Pancreas (tissue), 10 donors: ENCODE measurements around the gene SDHB. TPM values are rescaled to one million over a fixed set of nuclear protein-coding genes. Genes with fewer than 3 reads are reported as not detected.

Experiments
- ATAC-seq, 4 donors: fragments of 200-7000 bp; cut with Tn5 transposase; one replicate each; pipeline versions ENCODE4 v1.8.0 to v1.9.1; 2020; ENCODE audit warnings: mild to moderate bottlenecking in 4 of 4, moderate library complexity in 4 of 4
- DNase-seq, 6 donors: peaks; one replicate each; pipeline ENCODE4 v3.0.0-alpha.2; 2020
- FAIRE-seq: peaks from 2 replicates; lab custom pipeline; 2012; peaks lifted over from hg19 to GRCh38; lab: Jason Lieb, UNC
- H3K27ac ChIP-seq, 4 donors: fragments of 200-600 bp; sonication (generic); 1 replicate in 3 of 4; 2 replicates in 1 of 4; pipeline versions ENCODE4 v1.5.0 to v1.8.0; 2020
- H3K27me3 ChIP-seq, 4 donors: fragments of 200-600 bp; one replicate each; pipeline ENCODE4 v1.8.0; 2021
- H3K36me3 ChIP-seq, 3 donors: fragments of 200-600 bp; sonication (generic) in 1 of 3; one replicate each; pipeline versions ENCODE4 v1.5.0 to v1.8.0; 2020 to 2021
- H3K4me1 ChIP-seq, 3 donors: fragments of 200-600 bp; one replicate each; pipeline ENCODE4 v1.8.0; 2021
- H3K4me3 ChIP-seq, 4 donors: fragments of 200-600 bp; sonication (generic) in 2 of 4; one replicate each; pipeline versions ENCODE4 v1.5.0 to v1.8.0; 2020 to 2021
- H3K9me3 ChIP-seq, 4 donors: fragments of 200-600 bp; one replicate each; pipeline ENCODE4 v1.8.0; 2021
- WGBS, 2 donors: extraction: QIAGEN DNeasy Blood & Tissue Kit; methylation state at CpG; one replicate each; pipeline ENCODE4 v1.1.7; 2013; 5-methylcytosine and 5-hydroxymethylcytosine counted together
- intact Hi-C, 3 donors: fragments of 100-400 bp; cut with DNase I; formaldehyde crosslinking; loops; one replicate each; pipeline versions ENCODE4 v1.11.1 to v1.14.2; 2022
- polyA plus RNA-seq, 2 donors: library from polyadenylated mRNA; stranded (reverse); fragments of 200-250 nt; gene quantifications; one replicate each; pipeline ENCODE4 v1.2.3, GENCODE V29; 2013
- total RNA-seq, 6 donors: library from RNA; stranded (reverse); fragmentation: NEBNext Ultra II Directional in 4 of 6; extraction: Animal tissue kit (Norgen Biotek cat#: 25700) in 4 of 6; gene quantifications; one replicate each; pipeline versions ENCODE4 v1.2.1 to v1.2.4, GENCODE V29; 2021 to 2023
- TF ChIP-seq, protein P1 (sequence below), 4 donors: fragments of 200-600 bp; sonication (generic) in 3 of 4; IDR thresholded peaks; one replicate each; pipeline versions ENCODE4 v1.5.0 to v1.8.0; 2021; ENCODE audit warnings: antibody characterized with exemption in 4 of 4
- donor health status: healthy with polysubstance abuse.
- donor health status: DM: no; HTN: no; CAD: no; lungs with moderate emphysema.
- donor health status: DM: no; HTN: no; CAD: no.
- donor health status: control.
- donor health status: control.
- donor health status: Bipolar disorder and iron deficiency.
- donor health status: DM: yes; HTN: yes; CAD: no.
- donor health status: DM: no; HTN: no; CAD: no.
- donor health status: DM: no; HTN: no; CAD: no.
- donor health status: DM: yes; HTN: yes; CAD: no.

SDHB gene
- total and polyA plus RNA-seq, 8 donors = 28.5 to 50.8 (median 44.7) TPM

DNA sequence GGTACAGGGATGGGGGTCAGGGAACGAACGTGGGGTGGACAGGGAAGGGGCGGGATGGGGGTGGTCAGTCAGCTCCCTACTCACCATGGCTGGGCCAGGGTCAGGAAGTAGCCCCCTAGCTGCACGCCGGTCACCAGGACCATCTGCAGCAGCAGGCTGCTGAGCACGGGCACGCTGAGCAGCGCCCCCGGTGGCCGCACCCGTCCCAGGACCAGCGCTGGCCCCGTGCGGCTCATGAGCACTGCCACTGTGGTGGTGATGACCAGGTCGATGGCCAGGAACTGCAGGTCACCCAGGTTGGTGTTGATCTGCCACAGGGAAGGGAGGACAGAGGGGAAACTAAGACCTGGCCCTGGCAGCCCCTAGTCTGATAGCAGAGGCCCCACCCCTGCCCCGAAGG is 66.9 kb downstream of the SDHB start:
- Histone ChIP-seq H3K27me3 (no peaks in the 10 kb centered on the region), H3K27ac (no peak overlapping the region), H3K9me3 (no peaks in the 10 kb centered on the region), H3K4me1 (no peaks in the 10 kb centered on the region), H3K36me3 (peaks cover 0 to 25% (median 5%) of the 10 kb centered on the region in 3 donors), H3K4me3 (no peak overlapping the region)
- WGBS, 2 donors = 80 to 85% methylated on average over 12 to 16 of the region's 16 CpGs
- DNase-seq (peak in 1 of 6 donors; percentile 55), ATAC-seq (peak in 1 of 4 donors; percentile 14), FAIRE-seq (no peak)
- TF ChIP-seq, protein P1, sequence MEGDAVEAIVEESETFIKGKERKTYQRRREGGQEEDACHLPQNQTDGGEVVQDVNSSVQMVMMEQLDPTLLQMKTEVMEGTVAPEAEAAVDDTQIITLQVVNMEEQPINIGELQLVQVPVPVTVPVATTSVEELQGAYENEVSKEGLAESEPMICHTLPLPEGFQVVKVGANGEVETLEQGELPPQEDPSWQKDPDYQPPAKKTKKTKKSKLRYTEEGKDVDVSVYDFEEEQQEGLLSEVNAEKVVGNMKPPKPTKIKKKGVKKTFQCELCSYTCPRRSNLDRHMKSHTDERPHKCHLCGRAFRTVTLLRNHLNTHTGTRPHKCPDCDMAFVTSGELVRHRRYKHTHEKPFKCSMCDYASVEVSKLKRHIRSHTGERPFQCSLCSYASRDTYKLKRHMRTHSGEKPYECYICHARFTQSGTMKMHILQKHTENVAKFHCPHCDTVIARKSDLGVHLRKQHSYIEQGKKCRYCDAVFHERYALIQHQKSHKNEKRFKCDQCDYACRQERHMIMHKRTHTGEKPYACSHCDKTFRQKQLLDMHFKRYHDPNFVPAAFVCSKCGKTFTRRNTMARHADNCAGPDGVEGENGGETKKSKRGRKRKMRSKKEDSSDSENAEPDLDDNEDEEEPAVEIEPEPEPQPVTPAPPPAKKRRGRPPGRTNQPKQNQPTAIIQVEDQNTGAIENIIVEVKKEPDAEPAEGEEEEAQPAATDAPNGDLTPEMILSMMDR (IDR thresholded peaks at IDR 0.05) = no peak
- intact Hi-C loops = no loop called here

DNA sequence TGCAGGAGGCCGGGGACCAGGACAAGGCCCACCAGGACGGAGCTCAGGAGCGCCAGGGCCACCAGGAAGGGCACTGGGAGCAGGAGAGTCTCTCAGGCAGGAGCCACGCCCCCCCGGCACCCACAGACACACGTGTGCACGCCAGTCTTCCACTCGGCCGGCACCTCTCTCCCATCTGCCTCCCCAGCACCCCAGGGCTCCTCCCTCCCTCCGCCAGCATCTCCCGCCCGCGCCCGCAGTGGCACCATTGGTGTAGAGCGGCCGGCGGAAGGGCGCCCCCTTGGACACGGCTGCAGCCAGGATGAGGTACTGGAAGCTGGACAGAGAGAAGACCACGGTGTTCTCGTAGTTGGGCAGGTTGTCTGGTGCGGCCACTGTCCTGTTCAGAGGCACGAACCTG is 67.3 kb downstream of the SDHB start:
- no peaks in the 10 kb centered on the region for H3K9me3 ChIP-seq
- intact Hi-C loops = no loop called here
- H3K27me3 ChIP-seq = no peaks in the 10 kb centered on the region
- H3K27ac ChIP-seq = no peak overlapping the region
- FAIRE-seq = no peak
- WGBS, 2 donors = 85 to 89% methylated on average over 21 to 23 of the region's 23 CpGs
- no peak overlapping the region for H3K4me3 ChIP-seq
- no peaks in the 10 kb centered on the region for H3K4me1 ChIP-seq
- TF ChIP-seq, protein P1 (IDR thresholded peaks at IDR 0.05) = no peak
- peaks cover 0 to 25% (median 5%) of the 10 kb centered on the region in 3 donors for H3K36me3 ChIP-seq
- ATAC-seq = no peak
- DNase-seq = peak in 2 of 6 donors; percentile 46 to 65

DNA sequence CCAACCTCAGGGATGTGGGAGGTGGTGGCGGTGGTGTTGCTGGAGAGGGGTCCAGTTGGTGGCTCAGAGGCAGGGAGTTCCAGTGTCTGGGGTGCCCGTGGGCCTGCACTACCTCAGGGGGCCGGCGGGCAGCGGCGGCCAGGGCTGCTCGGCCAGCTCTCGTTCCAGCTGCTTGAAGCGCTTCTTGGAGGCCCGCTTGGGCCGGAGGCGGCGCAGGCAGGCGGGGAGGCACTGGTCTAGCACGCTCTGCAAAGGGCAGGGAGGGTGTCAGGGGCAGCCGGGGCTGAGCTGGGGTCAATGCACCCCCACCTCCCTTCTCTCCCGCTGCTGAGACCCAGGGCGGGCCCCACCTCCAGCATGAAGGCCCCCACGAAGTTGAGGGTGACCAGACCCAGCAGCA is 67.7 kb downstream of the SDHB start:
- Histone ChIP-seq H3K36me3 (peaks cover 0 to 25% (median 5%) of the 10 kb centered on the region in 3 donors), H3K4me1 (no peaks in the 10 kb centered on the region), H3K27me3 (no peaks in the 10 kb centered on the region), H3K27ac (no peak overlapping the region), H3K4me3 (no peak overlapping the region), H3K9me3 (no peaks in the 10 kb centered on the region)
- ATAC-seq (no peak), FAIRE-seq (no peak), DNase-seq (peak in 2 of 6 donors; percentile 52 to 65)
- WGBS, 2 donors = 90 to 91% methylated on average over 17 to 19 of the region's 19 CpGs
- intact Hi-C loops = no loop called here
- TF ChIP-seq, protein P1 (IDR thresholded peaks at IDR 0.05) = no peak

DNA sequence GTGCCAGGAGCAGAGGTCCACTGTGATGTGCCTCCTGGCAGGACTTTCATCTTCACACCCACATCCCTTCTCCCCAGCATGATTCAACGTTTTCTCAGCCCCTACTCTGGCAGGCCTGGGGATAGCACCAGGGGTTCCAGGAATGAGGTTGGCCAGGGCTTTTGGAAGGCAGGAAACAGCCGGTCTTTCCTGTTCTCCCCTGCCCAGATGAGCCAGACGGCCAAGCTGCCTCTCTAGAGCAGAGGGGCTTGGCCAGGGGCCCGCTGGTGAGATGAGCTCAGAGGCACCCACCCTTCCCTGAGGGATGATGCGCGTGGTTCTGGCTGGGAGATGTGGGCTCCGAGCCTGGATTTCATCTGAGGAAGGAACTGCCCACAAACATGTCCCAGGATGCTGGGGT is 69.1 kb downstream of the SDHB start:
- no peaks in the 10 kb centered on the region for H3K27me3 ChIP-seq
- peak in 1 of 6 donors; percentile 45 for DNase-seq
- 65 to 66% methylated on average over 7 of the region's 7 CpGs for WGBS, 2 donors
- H3K27ac ChIP-seq = no peak overlapping the region
- H3K36me3 ChIP-seq = peaks cover 0 to 21% (median 5%) of the 10 kb centered on the region in 3 donors
- peak in 1 of 4 donors; percentile 52 for ATAC-seq
- no peak for FAIRE-seq
- H3K4me1 ChIP-seq = no peaks in the 10 kb centered on the region
- intact Hi-C loops = no loop called here
- H3K4me3 ChIP-seq = no peak overlapping the region
- TF ChIP-seq, protein P1 (IDR thresholded peaks at IDR 0.05) = no peak
- H3K9me3 ChIP-seq = no peaks in the 10 kb centered on the region

DNA sequence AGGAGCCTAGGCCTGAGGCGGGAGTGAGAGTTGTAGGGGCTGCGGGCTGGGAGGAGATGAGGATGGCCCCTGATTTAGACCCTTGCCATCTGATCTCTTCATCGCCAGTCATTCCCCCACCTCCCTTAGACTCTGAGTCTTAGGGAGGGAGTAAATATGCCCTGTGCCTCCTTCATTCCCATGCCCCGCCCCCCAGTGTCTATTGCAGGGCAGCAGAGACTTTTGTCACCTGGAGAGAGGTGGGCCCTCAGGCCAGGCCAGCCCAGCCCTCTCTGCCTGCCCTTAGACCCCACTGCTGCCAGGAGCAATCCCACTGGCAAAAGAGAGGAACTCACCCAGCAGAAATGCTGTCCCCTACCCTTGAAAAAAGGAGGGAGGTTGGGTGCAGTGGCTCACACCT is 70.2 kb downstream of the SDHB start:
- Histone ChIP-seq H3K27ac (no peak overlapping the region), H3K9me3 (no peaks in the 10 kb centered on the region), H3K4me3 (no peak overlapping the region), H3K36me3 (peaks cover 0 to 15% (median 5%) of the 10 kb centered on the region in 3 donors), H3K4me1 (no peaks in the 10 kb centered on the region), H3K27me3 (no peaks in the 10 kb centered on the region)
- TF ChIP-seq, protein P1 (IDR thresholded peaks at IDR 0.05) = no peak
- ATAC-seq (no peak), DNase-seq (no peak), FAIRE-seq (no peak)
- 93 to 99% methylated on average over 4 of the region's 4 CpGs for WGBS, 2 donors
- intact Hi-C loops = no loop called here
